ENCODE data around the gene TMEM253.

GRCh38 chr14:21071225-21072030 lies 29.4 kb upstream of the TMEM253 start:
- TF ChIP-seq GATA2 (IDR thresholded peaks at IDR 0.05; ENCODE audit: low read depth, low read length) (no peak), GATA3 (IDR thresholded peaks at IDR 0.05; ENCODE audit: low read depth, low read length) (no peak)
